ENCODE results near the gene MMP17. TPM values are rescaled to one million over a fixed set of nuclear protein-coding genes. Genes with fewer than 3 reads are reported as not detected.

Gene MMP17
- total RNA-seq, 2 experiments from 2014 or later = 0.32 TPM; not detected in 1

- Mint-ChIP-seq H3K27ac (peak overlapping the region; percentile 66), H3K4me1 (peaks cover 12% of the 10 kb centered on the region), H3K36me3 (no peaks in the 10 kb centered on the region), H3K4me3 (peak overlapping the region; percentile 81), H3K9me3 (no peaks in the 10 kb centered on the region), H3K27me3 (no peaks in the 10 kb centered on the region)
- DNase-seq = no peak
These were observed 66.9 kb downstream of the MMP17 start for GRCh38 chr12:131894981-131895639.

GRCh38 chr12:131895640-131896079 is 67.5 kb downstream of the MMP17 start:
- DNase-seq = no peak
- peak overlapping the region; percentile 66 for H3K27ac Mint-ChIP-seq
- peaks cover 12% of the 10 kb centered on the region for H3K4me1 Mint-ChIP-seq
- H3K4me3 Mint-ChIP-seq = peak overlapping the region; percentile 81
- no peaks in the 10 kb centered on the region for H3K27me3 Mint-ChIP-seq
- H3K36me3 Mint-ChIP-seq = no peaks in the 10 kb centered on the region
- no peaks in the 10 kb centered on the region for H3K9me3 Mint-ChIP-seq

GRCh38 chr12:131896080-131896810 is 68.1 kb downstream of the MMP17 start:
- Mint-ChIP-seq H3K27ac (no peak overlapping the region), H3K27me3 (no peaks in the 10 kb centered on the region)

GRCh38 chr12:131896811-131897270 is 68.6 kb downstream of the MMP17 start:
- H3K4me1 Mint-ChIP-seq = peaks cover 12% of the 10 kb centered on the region
- no peaks in the 10 kb centered on the region for H3K9me3 Mint-ChIP-seq
- H3K27ac Mint-ChIP-seq = no peak overlapping the region
- no peaks in the 10 kb centered on the region for H3K36me3 Mint-ChIP-seq
- peak overlapping the region; percentile 65 for H3K4me3 Mint-ChIP-seq
- H3K27me3 Mint-ChIP-seq = no peaks in the 10 kb centered on the region
- DNase-seq = no peak

More at GRCh38 chr12:131896080-131896810, 68.1 kb downstream of the MMP17 start:
- no peaks in the 10 kb centered on the region for H3K36me3 Mint-ChIP-seq
- peak overlapping the region; percentile 81 for H3K4me3 Mint-ChIP-seq
- peaks cover 12% of the 10 kb centered on the region for H3K4me1 Mint-ChIP-seq
- DNase-seq = peak; percentile 76
- no peaks in the 10 kb centered on the region for H3K9me3 Mint-ChIP-seq

- H3K9me3 Mint-ChIP-seq = no peaks in the 10 kb centered on the region
- H3K36me3 Mint-ChIP-seq = no peaks in the 10 kb centered on the region
- DNase-seq = no peak
- no peak overlapping the region for H3K4me3 Mint-ChIP-seq
- peaks cover 12% of the 10 kb centered on the region for H3K4me1 Mint-ChIP-seq
- no peaks in the 10 kb centered on the region for H3K27me3 Mint-ChIP-seq
- no peak overlapping the region for H3K27ac Mint-ChIP-seq
These were observed 69.1 kb downstream of the MMP17 start for GRCh38 chr12:131897276-131897675.

- Mint-ChIP-seq H3K4me3 (no peak overlapping the region), H3K9me3 (no peaks in the 10 kb centered on the region), H3K27ac (no peak overlapping the region), H3K36me3 (no peaks in the 10 kb centered on the region), H3K27me3 (no peaks in the 10 kb centered on the region), H3K4me1 (peaks cover 12% of the 10 kb centered on the region)
- DNase-seq = no peak
These were observed 69.7 kb downstream of the MMP17 start for GRCh38 chr12:131897875-131898274.

- Mint-ChIP-seq H3K36me3 (no peaks in the 10 kb centered on the region), H3K9me3 (no peaks in the 10 kb centered on the region), H3K27me3 (no peaks in the 10 kb centered on the region), H3K4me3 (no peak overlapping the region), H3K4me1 (peaks cover 13% of the 10 kb centered on the region), H3K27ac (no peak overlapping the region)
- no peak for DNase-seq
These were observed 72.2 kb downstream of the MMP17 start for GRCh38 chr12:131900397-131900796.

Other genes with a start within 250 kb of the MMP17 start
- 10 to 100 TPM; 51.1 to 57.4 TPM for gene SFSWAP, start 117.3 kb upstream of the MMP17 start, total RNA-seq
- gene ULK1, start 66.2 kb downstream of the MMP17 start, total RNA-seq = 10 to 100 TPM; 11.4 to 12.5 TPM
- 100 to 1,000 TPM; 116 to 118 TPM for gene PUS1, start 100.9 kb downstream of the MMP17 start, total RNA-seq
- gene EP400, start 121.5 kb downstream of the MMP17 start, total RNA-seq = 10 to 100 TPM; 42.8 to 43.6 TPM